GM12801 (cell line): ENCODE results near the gene DIP2A.

Source experiments
- CTCF ChIP-seq: IDR thresholded peaks from one replicate; pipeline ENCODE4 v1.5.1; 2011; ENCODE audit warnings: control low read depth; ENCODE audit not compliant: insufficient read length; ENCODE audit errors: extremely low read depth

Gene DIP2A

GRCh38 chr21:46555678-46556077 is 97.0 kb downstream of the DIP2A start:
- TF ChIP-seq CTCF = no peak

- TF ChIP-seq CTCF = no peak
Observed at GRCh38 chr21:46556802-46557201, 98.1 kb downstream of the DIP2A start.

- no peak for TF ChIP-seq CTCF
Observed at GRCh38 chr21:46557469-46557868, 98.8 kb downstream of the DIP2A start.

- TF ChIP-seq CTCF = no peak
Observed at GRCh38 chr21:46557919-46558392, 99.3 kb downstream of the DIP2A start.

- no peak for TF ChIP-seq CTCF
Observed at GRCh38 chr21:46559291-46559983, 100.7 kb downstream of the DIP2A start.

- TF ChIP-seq CTCF = no peak
Observed at GRCh38 chr21:46560568-46561444, 102.1 kb downstream of the DIP2A start.

GRCh38 chr21:46561445-46562090 is 102.9 kb downstream of the DIP2A start:
- TF ChIP-seq CTCF = no peak
